Measurements from ENCODE around the gene KCNAB1.
"Not testable (repeated sequence)": the region's sequence is repeated elsewhere in the genome, so short reads cannot be mapped to it uniquely, and the experiment has no call there.

KCNAB1 gene

DNA sequence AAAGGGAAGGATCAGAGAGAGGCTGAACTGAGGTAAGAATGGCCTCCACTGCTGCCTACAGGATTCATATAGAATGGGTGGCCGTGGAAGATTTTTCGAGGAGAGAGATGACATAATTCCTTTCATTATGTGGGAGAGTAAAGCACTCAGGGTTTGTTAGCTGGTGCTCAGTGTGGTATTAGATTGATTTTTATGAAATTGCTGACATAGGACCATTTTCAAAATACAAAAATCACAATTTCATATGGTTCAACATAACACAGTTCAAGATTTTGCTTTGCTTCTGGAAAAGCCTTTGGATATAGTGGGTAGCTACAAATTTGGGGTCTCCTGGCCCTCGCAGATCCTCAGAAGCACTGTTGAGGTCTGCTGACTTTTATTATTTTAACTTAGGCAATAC lies 95.4 kb downstream of the KCNAB1 start:
- CTCF ChIA-PET = no interaction called here
- POLR2A ChIA-PET (ENCODE audit: low non-redundant PET) = no interaction called here
- TF ChIP-seq CTCF (conservative IDR thresholded peaks at IDR 0.05; ENCODE audit: low read depth) = no peak
- no peak overlapping the region for H3K27ac ChIP-seq
- DNase-seq (ENCODE audit: low spot score) = no peak

- no peak overlapping the region for H3K27ac ChIP-seq
Observed at GRCh38 chr3:156216216-156216615, 95.8 kb downstream of the KCNAB1 start.

GRCh38 chr3:156216852-156217251 lies 96.5 kb downstream of the KCNAB1 start:
- DNase-seq (ENCODE audit: low spot score) = no peak
- no peak overlapping the region for H3K27ac ChIP-seq
- ChIA-PET CTCF (no interaction called here), POLR2A (ENCODE audit: low non-redundant PET) (no interaction called here)
- TF ChIP-seq CTCF (conservative IDR thresholded peaks at IDR 0.05; ENCODE audit: low read depth) = no peak

More at GRCh38 chr3:156216216-156216615, 95.8 kb downstream of the KCNAB1 start:
- no peak for DNase-seq (ENCODE audit: low spot score)
- CTCF ChIA-PET = no interaction called here
- no peak for TF ChIP-seq CTCF (conservative IDR thresholded peaks at IDR 0.05; ENCODE audit: low read depth)
- POLR2A ChIA-PET (ENCODE audit: low non-redundant PET) = no interaction called here

DNA sequence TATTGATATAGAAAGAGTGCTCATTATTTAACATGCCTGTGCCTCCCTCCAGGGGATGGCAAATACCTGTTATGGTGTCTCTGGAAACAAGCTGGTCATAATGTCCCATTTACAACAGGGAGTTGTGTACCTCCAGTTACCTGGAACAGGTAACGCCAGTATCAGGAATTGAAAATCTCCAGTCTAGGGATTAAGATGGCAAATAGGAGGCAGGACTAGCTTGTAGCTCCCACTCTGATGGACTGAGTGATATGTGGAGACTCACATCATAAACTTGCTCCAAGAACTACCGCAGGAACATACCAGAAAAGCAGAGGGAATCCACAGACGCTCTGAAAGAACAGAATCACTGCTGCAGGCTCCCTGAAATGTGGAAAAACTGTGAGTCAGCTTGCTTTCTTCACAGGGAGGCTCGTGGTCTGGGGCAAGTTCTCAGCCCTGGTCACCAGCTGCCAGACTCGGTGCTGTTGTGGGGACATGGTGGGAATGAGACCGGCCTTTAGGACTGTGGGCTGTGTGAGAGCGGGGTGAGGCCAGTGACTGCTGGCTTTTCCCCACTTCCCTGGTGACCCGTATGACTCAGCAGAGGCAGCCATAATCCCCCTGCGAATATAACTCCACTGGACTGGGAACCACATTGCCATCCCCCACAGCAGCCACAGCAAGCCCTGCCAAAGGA lies 97.4 kb downstream of the KCNAB1 start:
- no peak for DNase-seq (ENCODE audit: low spot score)

GRCh38 chr3:156218353-156218744 lies 98.0 kb downstream of the KCNAB1 start:
- H3K27ac ChIP-seq = no peak overlapping the region
- TF ChIP-seq CTCF (conservative IDR thresholded peaks at IDR 0.05; ENCODE audit: low read depth) = no peak
- DNase-seq (ENCODE audit: low spot score) = no peak
- ChIA-PET POLR2A (ENCODE audit: low non-redundant PET) (no interaction called here), CTCF (no interaction called here)

More for the DNA sequence above, 97.4 kb downstream of the KCNAB1 start:
- TF ChIP-seq CTCF (conservative IDR thresholded peaks at IDR 0.05; ENCODE audit: low read depth) = no peak
- POLR2A ChIA-PET (ENCODE audit: low non-redundant PET) = no interaction called here
- H3K27ac ChIP-seq = no peak overlapping the region
- CTCF ChIA-PET = no interaction called here

DNA sequence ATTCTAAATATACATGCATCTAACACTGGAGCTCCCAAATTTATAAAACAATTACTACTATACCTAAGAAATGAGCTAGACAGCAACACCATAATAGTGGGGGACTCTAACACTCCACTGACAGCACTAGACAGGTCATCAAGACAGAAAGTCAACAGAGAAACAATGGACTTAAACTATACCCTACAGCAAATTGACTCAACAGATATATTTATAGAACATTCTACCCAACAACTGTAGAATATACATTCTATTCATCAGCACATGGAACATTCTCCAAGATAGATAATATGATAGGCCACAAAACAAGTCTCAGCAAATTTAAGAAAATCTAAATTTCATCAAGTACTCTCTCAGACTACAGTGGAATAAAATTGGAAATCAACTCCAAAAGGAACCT lies 102.0 kb downstream of the KCNAB1 start:
- POLR2A ChIA-PET (ENCODE audit: low non-redundant PET); CTCF ChIA-PET; H3K27ac ChIP-seq; DNase-seq (ENCODE audit: low spot score): not testable (repeated sequence)

GRCh38 chr3:156224046-156224445 lies 103.7 kb downstream of the KCNAB1 start:
- H3K27ac ChIP-seq; CTCF ChIA-PET; POLR2A ChIA-PET (ENCODE audit: low non-redundant PET); DNase-seq (ENCODE audit: low spot score): not testable (repeated sequence)

All from RWPE1 (cell line).